Measurements from ENCODE around the gene MEX3B.

The MEX3B gene

DNA sequence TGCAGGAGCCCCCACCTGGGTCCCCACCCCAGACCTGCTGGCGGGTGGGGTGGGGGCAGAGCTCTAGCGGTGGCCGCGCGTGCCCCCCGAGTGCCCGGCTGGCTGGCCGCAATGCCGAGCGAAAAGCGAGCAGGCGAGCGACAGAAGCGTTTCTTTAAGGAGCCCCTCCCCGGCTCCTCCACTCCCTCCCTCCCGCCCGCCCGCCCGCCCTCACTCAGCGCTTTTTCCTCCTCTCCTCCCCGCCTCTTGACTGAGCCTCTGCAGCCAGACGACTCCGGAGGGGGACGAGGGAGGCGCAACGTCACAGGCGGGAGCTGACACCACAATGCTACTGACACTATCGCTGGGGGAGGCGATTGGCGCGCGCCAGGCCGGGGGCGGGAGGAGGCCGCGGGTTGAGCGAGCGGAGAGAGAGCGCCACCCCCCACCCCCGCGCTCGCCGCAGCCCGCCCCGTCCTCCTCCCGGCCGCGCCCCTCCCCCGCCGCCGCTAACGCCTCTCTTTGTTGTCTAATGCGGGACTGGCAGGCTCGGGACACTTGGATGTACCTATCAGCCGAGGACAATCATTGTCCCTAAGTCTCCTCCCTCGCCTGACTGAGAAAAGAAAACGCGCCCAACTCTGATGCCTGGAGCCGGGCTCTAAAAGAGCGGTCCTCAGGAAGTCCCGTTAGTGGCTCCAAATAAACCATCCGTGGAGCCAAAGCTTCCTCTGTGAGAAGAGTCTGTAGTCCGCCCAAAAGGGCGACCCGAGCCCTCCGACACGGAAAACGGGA is at the start of gene MEX3B:
MEX3B (minus strand) TSS at position 127 of the 774 bp plus-strand sequence. CDS start 313 bp downstream, outside the sequence.
- DNase-seq = peak; percentile 90 to 99 (median 98)

DNA sequence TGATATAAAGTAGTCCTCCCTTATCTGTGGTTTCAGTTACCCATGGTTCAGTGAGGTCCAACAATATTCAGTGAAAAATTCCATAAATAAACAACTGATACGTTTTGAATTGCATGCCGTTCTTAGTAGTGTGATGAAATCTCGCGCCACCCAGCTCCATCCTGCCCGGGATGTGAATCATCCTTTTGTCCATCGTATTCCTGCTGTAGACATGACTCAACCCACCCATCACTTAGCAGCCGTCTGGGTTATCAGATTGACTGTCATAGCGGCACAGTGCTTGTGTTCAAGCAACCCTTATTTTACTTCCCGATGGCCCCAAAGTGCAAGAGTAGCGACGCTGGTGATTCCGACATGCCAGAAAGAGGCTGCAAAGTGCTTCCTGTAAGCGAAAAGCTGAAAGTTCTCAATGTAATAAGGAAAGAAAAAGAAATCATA is 48.0 kb upstream of the MEX3B start:
- no peak for DNase-seq

DNA sequence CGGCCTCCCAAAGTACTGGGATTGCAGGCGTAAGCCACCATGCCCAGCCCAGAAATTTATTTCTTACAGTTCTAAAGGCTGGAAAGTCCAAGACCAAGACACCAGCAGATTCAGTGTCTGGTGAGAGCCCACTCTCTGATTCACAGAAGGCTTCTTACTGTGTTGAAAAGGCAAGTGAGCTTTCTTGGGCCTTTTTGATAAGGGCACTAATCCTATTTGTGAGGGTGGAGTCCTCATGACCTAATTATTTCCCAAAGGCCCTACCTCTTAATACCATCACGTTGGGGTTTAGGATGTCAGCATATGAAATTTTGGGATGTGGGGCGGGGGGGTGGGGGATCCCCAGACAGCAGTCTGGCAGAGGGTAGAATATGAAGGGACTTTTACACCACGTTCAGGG is 47.5 kb upstream of the MEX3B start:
- DNase-seq = no peak

DNA sequence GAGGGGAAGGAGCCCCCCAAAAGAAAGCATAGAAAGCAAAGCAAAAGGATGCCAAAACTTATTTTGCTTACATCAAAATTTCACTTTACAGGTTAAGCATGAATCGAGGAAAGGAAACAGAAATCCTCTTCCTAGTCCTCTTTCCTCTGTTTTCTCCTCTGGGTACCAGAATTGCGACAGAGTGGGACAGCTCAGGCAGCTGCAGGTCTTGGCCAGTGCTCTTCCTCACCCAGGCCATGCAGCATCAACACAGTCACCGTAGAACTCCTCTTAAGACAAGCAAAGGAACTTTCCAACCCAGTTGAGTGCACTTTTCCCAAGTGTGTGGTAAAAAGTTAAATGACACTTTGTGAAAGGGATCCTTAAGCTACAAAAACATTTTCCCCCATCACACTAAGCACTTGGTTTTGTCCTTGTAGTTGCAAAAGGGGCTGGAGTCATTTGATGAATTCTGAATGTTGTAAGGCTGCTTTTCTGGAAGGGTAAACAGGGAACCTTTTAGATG is 45.9 kb upstream of the MEX3B start:
- DNase-seq = no peak

DNA sequence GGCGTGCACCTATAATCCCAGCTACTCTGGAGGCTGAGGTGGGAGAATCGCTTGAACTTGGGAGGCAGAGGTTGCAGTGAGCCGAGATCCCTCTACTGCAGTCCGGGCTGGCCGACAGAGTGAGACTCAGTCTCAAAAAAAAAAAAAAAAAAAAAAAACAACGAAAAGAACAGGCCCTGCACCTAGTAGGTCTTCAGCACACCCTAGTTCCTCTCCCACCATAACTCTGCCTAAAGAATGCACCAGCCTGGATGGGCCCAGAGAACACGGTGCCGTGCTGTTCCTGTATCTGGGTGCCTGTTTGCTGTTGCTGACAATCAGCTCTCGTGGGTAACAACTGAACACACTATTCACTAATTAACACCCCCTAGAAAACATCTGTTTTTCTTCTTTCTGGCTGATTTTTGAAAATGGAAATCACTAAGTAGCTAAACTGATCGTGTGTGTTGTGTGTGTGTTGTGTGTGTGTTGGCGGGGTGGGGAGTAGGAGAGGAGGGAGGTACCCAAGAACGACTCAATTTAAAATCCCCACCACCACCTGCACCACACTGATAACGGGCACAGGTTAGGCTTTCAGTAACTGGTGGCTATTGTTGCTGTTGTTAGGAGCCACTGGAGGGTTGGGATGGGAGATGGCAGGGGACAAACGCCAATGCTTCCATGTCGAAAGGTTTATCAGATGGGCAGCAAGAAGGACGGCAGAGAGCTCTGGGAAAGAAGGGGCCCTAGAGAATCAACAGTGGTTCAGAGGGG is 40.6 kb upstream of the MEX3B start:
- no peak for DNase-seq

DNA sequence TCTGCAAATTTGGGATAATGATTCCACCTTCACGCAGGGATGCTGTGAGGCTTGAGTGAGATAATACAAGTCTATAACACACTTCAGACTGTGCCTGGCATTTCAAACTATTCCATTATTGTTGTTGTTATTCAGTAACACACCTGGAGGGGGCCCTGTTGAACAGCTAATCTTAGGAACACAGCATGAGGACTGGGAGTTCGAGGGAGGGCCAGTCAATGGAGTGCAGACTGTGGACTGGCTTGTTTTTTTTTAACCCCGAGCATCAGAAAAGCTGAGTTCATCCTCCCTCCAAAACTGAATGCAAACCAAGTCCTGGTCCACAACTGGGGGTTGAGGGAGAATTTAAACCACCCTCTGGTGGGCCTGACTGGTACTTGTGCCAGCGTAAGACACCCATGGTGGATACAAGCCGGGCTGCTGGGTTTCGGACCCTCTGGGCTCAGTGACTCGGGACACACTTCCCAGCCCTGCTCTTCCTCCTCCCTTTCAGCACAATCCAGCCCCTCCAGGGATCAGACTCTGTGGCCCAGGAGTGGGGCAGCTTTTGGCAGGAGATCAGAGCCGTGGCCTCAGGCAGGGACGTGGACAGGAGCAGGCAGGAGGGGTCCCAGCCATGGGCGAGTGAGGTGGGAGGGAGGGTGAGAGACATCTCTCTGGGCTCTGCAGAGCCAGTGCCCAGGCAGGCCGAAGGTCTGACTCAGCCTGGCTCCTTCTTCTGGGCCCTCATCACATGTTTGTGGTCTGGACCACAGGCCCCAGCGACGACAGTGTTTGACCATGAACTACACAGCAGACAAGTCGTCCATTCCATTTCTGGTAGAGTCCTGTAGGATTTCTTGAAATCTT is 36.3 kb upstream of the MEX3B start:
- no peak for DNase-seq

DNA sequence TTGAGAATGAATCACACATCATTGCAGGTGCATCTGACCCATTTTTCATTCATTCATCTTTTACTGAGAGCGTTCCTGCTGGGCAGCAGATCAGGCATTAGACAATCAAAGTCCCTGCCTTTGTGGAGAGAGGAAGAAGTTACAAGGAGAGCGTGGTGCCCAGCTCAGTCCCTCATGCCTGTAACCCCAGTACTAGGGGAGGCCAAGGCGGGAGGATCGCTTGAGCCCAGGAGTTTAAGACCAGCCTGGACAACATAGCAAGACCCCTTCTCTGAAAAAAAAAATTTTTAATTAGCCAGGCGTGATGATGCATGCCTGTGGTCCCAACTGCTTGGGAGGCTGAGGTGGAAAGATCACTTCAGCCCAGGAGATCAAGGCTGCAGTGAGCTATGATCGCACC is 35.0 kb upstream of the MEX3B start:
- DNase-seq = no peak

DNA sequence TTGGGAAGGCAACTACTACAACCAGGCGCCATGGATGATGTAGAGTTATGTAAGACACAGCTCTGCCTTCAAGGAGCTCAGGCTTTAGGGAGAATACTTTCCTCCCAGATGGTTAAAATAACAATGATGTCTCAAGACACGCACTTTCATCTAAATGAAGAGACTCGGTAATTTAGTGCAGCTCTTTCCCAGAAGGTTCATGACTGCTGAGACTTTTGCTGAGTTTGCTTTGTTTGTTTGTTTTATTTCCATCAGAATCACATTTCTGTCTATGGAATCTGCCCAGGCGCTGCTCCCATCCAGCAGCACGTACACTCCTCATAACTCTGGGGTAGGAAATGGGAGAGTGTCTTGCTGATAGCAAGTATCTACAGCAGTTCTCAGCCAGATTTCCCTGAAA is 33.9 kb upstream of the MEX3B start:
- no peak for DNase-seq

DNA sequence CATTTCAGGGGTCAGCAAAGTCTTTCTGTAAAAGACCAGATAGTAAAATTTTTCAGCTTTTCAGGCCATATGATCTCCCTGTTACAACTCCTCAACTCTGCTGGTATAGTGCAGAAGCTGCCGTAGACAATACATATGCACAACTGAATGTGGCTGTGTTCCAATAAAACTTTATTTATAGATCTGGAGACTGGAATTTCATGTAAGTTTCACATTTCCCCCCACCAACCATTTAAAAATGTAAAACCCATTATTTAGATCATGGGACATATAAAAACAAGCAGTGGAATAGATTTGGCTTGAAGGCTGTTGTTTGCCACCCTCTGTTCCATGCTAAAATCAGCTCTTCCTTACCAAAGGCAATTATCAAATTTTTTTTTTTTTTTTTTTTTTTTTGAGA is 28.8 kb upstream of the MEX3B start:
- DNase-seq = no peak

DNA sequence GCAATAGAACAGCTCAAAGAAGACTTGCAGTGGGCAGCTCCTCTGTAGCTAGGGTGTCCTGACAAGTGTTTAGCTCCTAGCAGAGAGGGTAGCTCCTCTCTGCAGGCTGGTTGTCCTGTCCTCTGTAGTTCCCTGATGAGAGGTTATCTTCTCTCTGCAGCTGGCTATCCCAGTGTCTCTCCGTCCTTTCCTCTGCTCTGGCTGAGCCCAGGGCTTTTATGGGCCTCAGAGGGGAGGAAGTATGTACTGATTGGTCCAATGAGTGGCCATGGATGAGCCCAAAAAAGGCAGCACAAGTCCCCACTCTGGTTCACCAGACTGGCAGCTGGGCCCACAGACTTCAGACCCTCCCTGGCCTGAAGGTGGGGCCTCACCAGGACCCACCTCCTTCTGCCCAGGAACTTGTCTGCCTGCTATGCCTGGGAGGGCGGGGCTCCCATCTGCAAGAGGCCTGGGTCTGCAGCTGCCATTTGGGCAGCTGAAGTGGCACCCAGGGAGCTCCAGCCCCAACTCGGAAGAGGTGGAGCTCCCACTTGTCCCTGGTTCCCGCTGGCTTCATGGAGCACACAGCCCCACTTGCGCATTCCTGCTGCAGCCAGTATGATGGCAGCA is 27.2 kb upstream of the MEX3B start:
- DNase-seq = no peak

DNA sequence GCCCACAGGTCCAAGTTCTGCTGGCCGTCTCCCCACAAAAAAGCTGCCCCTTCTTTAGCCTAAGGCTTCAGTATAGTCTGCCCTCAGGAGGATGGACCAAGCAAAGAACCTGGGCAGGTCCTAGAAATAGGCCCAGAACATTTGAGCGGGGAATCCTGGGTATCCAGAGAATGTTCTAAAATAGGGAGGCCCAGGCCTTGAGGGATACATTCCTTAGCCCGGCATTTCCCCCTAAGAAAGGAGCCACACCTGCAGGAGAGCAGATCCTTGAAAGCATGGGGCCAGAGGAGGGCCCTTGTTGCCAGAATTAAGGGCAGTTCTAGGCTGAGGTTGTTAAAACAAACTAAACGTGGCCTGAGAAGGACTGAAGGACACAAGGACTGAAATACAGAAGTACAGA is 20.6 kb upstream of the MEX3B start:
- no peak for DNase-seq

DNA sequence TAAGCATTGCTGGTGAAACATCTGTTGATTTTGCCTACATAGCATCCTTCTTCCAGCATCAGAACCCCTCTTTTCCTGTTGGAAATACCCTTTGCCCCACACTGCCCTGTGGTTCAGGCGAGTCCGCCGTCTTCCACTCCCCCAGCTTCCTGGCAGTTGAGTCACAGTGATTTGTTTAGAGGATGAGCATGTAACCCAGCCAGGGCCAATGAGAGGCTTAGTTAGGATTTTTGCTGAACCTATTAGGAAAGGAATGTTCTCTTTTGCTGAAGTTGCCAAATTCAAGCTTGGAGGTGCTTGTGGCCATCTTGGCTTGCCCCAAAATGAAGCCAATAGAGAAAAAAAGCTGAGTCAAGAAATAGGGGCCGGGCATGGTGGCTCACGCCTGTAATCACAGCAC is 19.0 kb upstream of the MEX3B start:
- DNase-seq = no peak

DNA sequence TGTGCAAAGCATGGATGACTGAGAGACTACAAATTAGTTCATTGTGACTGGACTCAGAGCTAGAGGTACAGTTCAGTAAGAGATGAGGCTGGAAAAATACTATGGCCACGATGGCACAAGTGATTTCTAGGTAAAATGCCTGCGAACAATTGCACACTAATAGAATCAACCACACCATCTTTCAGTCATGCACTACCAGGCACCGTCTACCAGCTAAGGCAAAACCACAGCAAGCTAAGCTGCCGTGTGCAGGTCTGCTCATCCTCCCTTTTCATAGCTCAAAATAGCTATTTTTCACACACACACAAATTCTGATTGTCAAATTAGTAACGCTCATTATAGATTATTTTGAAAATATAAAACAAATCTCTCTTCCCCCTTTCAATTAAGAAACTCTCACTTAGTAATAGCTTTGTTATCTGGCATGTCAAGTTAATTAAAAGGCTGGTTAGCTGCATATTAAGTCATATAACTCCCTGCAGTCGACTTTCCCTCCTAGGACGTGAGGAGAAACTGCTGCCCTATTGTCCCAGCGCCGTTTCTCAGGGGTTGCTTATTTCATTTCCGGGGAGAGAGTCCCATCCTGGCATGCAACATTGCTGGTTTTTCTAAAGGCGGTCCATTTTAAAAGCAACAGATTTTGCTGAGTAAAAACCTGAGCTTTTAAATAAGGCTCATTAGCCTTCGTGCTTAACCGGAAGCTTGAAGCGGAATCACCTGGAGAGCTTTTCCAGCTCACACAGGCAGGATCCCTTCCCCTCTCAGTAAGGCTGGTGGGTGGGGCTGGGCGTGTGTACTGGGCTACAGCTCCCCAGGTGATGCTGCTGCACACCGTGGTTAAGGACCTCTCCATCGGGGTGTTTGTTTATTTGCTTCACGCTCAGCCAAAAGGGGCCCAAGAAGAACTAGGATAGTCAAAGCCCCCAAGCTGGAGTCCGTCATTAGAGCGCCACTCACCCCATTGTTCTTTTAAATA is 16.9 kb upstream of the MEX3B start:
- peak; percentile 32 to 84 (median 74) for DNase-seq

DNA sequence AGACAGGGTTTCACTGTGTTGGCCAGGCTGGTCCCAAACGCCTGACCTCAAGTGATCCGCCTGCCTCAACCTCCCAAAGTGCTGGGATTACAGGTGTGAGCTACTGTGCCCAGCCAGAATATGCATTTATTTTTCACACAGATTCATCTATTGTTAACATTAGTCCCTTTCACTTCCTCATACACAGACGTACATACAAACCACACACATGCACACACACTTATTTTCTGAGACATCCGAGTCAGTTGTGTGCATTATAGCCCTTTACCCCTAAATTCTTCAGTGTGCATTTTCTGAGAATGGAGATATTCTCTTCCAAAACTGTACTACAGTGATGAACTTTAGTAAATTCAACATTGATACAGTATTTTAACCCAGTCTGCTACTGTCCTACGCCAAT is 15.0 kb upstream of the MEX3B start:
- DNase-seq = no peak

DNA sequence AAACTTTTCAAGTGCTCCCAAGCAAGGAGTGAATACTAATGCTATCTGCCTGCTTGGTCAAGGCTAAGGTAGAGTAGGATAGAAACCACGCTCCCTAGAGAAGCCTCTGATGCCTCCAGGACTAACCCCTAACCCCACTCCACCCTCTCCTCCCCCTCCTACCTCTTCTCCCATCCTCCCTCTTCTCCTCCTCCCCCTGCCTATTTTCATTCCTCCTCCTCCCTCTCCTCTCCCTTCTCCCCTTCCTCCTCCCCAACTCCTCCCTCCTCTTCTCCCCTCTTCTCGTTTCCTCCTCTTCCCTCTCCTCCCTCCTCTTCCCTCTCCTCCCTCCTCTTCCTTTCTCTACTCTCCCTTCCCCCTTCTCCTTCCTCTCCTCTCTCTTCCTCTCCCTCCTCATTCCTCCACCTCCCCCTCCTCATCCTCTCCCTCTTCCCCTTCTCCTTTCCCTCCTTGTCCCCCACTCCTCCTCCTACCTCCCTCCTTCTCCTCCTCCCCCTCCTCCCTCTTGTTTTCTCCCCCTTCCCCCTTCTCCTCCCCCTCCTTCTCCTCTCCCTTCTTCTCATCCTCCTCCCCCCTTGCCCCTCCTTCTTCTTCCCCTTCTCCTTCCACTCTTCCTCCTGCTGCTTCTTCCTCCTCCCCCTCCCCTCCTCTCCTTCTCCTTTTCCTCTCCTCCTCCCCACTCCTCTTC is 12.8 kb upstream of the MEX3B start:
- DNase-seq = no peak

DNA sequence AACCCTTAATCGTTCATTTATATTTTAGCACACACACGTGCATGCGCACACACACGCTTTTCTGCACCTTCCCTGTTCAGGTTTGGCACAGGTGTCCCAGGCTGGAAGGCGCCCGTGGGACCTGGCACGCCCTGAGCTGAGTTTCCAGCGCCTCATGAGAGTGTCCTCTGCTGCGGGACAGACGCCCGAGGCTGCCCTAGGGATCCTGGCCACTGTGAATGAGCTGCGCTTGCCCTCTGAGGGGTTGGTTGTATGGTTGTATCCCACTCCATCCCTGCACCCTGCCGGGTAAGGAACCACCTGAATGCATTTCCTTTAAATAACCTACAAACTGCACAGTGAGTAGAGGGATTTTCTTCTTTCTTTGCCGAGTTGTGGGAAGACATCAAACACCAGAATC is 12.2 kb upstream of the MEX3B start:
- DNase-seq = no peak

DNA sequence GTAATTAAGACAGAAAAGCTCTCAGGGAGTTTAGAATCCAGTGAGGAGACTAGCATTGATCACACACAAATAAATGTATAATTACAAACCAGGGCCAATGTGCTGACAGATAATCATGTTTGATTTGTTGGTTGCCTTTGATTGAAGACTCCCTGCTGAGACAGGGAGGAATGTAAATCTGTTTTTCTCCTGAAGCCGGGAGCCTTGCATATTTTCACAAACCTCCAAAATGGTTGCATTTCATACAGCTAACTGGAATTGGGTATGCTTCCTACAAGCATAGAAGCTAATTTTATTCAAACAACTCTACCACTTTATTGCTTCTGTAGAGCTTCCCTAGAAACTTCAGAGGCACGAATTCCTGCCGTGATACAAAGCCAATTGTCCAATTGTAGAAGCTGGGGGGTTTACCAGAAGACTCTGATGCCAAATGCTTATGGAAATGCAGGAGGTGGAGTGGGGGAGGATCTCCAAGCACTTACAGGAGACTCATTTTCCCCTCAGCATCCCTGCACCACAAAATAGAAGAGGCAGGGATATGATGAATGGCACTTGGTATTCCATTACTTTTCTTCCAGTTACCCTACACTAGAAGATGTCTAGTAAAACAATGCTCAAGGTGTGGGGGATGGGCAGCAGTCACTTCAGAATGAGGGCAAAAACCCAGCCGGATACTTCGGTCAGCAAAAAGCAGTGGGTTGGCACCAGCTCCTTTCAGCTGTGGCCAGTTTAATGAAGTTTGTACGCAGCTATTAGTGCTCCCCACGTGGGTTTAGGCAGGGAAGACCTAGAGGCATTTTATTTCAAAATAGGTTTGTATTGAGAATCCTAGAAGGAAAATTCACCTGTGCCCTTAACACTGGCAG is 11.4 kb upstream of the MEX3B start:
- peak in 2 of 3 experiments; percentile 33 to 74 for DNase-seq

DNA sequence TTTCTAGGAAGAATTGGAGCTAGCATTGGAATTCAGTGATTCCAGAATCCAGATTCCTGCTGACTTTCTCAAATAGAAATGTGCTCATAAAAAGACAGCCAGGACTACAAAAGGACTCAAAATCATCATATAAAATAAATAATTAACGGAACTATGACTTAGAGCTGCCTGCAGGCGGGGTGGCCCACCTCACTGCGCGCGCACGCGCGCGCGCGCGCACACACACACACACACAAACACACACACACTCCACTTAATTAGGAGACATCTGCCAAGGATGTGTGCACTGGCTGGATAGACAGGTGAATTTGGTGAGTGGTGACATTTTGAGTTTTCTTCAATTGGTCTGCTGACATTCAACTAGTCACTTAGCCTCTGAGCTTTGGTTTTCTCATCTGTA is 6.9 kb upstream of the MEX3B start:
- no peak for DNase-seq

DNA sequence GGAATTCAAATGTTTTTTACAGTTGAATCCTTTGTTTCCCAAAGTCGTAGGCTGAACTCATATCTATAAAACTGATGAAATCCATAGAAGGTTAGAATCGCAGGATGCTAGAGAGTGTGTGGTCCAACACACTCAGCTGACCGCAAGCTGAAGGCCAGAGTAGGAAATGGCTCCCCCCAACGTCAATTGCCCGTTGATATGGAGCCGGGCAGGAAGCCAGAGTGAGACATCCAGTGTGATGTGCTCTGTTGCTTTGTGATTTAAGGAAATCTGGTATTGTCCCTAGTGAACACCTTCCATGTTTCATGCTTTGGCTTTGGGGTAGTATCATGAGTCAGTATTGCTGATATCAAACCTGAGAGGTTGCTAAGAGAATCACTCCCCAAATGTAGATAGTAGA is 5.8 kb upstream of the MEX3B start:
- DNase-seq = no peak

DNA sequence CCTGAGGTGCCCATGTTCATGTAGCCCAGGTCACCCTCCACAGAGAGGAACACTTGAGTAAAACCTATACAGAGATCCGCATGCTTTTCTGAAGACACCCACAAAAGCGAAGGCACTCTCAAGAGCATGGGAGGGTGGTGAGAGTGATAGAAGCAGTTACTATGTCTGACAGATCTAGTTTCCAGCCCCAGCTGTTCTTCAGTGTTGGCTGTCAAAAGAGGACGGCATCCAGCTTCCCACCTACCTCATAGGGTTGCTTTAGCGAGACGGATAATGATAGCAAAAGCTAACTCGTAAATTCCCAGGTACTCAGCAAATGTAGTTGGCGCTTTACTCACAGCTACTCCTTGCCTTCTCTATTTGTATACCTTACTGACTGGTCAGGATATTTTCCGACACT is 3.0 kb upstream of the MEX3B start:
- no peak for DNase-seq

All from NCI-H1417 (cell line).